Thymus (tissue), 11 donors: ENCODE data around the gene SOHLH2. TPM values are rescaled to one million over a fixed set of nuclear protein-coding genes. Genes with fewer than 3 reads are reported as not detected.

ENCODE experiments used
- DNase-seq, 9 donors: peaks; one replicate each; pipeline ENCODE4 v3.0.0-alpha.2; 2013; ENCODE audit warnings: low spot score in 9 of 9, low read depth in 6 of 9, missing footprints in 1 of 9
- H3K27ac ChIP-seq, 2 donors: one replicate each; pipeline ENCODE4 v1.5.1; 2013; ENCODE audit warnings: control low read depth in 1 of 2, low read depth in 1 of 2, low read length in 1 of 2, mild to moderate bottlenecking in 1 of 2, moderate library complexity in 1 of 2
- H3K27me3 ChIP-seq, 2 donors: one replicate each; pipeline ENCODE4 v1.5.1; 2013; ENCODE audit warnings: low read length in 1 of 2; ENCODE audit not compliant: control insufficient read depth in 2 of 2, insufficient read depth in 1 of 2
- H3K36me3 ChIP-seq, 2 donors: one replicate each; pipeline ENCODE4 v1.5.1; 2013; ENCODE audit warnings: low read length in 1 of 2, mild to moderate bottlenecking in 1 of 2, moderate library complexity in 1 of 2; ENCODE audit not compliant: control insufficient read depth in 2 of 2, insufficient read depth in 2 of 2
- H3K4me1 ChIP-seq, 2 donors: one replicate each; pipeline ENCODE4 v1.5.1; 2013; ENCODE audit warnings: low read length in 2 of 2; ENCODE audit not compliant: control insufficient read depth in 2 of 2, insufficient read depth in 2 of 2
- H3K4me3 ChIP-seq, 2 donors: one replicate each; pipeline ENCODE4 v1.5.1; 2013; ENCODE audit warnings: low read length in 2 of 2, control low read depth in 1 of 2, mild to moderate bottlenecking in 1 of 2
- H3K9me3 ChIP-seq, 2 donors: one replicate each; pipeline ENCODE4 v1.5.1; 2013; ENCODE audit warnings: low read length in 1 of 2, mild to moderate bottlenecking in 1 of 2; ENCODE audit not compliant: control insufficient read depth in 2 of 2, insufficient read depth in 1 of 2
- WGBS: extraction: QIAGEN DNeasy Blood & Tissue Kit; methylation state at CpG from one replicate; pipeline ENCODE4 v1.1.7; 2013; 5-methylcytosine and 5-hydroxymethylcytosine counted together
- polyA plus RNA-seq: library from polyadenylated mRNA; stranded (reverse); fragments of 200-250 nt; gene quantifications from one replicate; pipeline ENCODE4 v1.2.3, GENCODE V29; 2013
- total RNA-seq: library from RNA; stranded (reverse); fragments of 120-200 nt; gene quantifications from one replicate; pipeline ENCODE4 v1.2.4, GENCODE V29; 2013
- donor health status: healthy.

SOHLH2 gene
- total and polyA plus RNA-seq, 2 donors, result 0.41 to 0.47 TPM

DNA sequence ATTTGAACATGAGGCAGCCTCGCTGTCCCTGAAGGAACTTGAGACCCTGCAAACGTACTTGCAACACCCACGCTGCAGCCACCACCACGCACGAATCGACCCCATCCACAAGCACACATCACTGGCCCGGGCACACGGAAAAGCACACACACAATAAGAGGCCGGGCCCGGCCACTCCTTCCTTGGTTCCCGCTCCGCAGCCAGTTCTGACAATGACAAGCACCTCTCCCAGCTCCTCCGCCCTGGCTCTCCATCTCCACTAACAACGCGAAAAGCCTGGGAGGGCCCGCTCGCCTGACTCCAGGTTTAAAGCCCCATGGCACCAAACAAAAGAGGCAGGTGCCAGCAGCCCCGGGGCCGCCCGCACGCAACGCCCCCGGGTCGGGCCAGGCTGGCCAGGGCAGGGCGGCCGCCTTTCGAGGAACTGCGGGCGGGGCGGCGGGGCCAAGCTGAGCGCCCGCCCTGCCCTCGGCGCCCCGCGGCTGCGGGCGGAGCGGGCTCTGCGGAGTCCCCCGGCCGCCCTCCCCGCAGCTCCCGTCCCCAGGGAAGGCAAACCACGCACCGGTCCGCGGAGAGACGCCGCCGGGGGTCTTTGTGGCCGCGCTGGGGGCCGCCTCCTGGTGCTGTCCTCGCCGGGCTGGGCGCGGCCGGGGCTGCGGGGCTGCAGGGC lies 83.7 kb downstream of the SOHLH2 start:
- H3K4me3 ChIP-seq, result peak overlapping the region in 1 of 2 donors; percentile 9
- H3K27ac ChIP-seq, result no peak overlapping the region

GRCh38 chr13:36130193-36130551 lies 84.2 kb downstream of the SOHLH2 start:
- H3K9me3 ChIP-seq, result no peaks in the 10 kb centered on the region
- 16% methylated on average over 13 of the region's 13 CpGs for WGBS
- no peaks in the 10 kb centered on the region for H3K4me1 ChIP-seq
- no peaks in the 10 kb centered on the region for H3K36me3 ChIP-seq
- no peak overlapping the region for H3K27ac ChIP-seq
- DNase-seq, result no peak
- H3K4me3 ChIP-seq, result no peak overlapping the region
- H3K27me3 ChIP-seq, result peaks cover 28 to 32% of the 10 kb centered on the region in 2 donors

More for the DNA sequence above, 83.7 kb downstream of the SOHLH2 start:
- H3K36me3 ChIP-seq, result no peaks in the 10 kb centered on the region
- no peaks in the 10 kb centered on the region for H3K4me1 ChIP-seq
- H3K9me3 ChIP-seq, result no peaks in the 10 kb centered on the region
- WGBS, result 2% methylated on average over 61 of the region's 61 CpGs
- DNase-seq, result no peak
- H3K27me3 ChIP-seq, result peaks cover 28 to 32% of the 10 kb centered on the region in 2 donors

DNA sequence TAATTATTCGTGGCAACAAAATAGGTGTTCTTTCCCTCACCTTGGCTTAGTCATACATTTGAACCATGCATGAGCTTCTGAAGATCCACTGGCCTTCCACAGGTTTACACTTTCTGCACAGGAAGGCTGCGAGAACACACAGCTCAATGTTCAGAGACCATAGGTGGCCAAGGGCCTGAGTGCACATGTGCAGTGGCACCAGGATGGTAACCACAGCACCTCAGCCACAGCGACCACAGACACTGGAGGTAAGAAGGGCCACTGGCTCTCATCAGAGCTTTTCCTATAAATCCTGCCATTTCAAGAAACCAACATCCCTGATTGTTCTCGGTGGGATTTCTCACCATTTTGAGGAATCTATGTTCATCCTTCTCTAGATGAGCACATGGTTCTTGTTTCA lies 84.8 kb downstream of the SOHLH2 start:
- WGBS, result 84% methylated on average over 4 of the region's 4 CpGs

GRCh38 chr13:36126491-36126890 lies 87.9 kb downstream of the SOHLH2 start:
- no peak overlapping the region for H3K27ac ChIP-seq
- WGBS, result 94% methylated on average over 3 of the region's 3 CpGs

More for the DNA sequence above, 84.8 kb downstream of the SOHLH2 start:
- no peak for DNase-seq
- Histone ChIP-seq H3K36me3 (no peaks in the 10 kb centered on the region), H3K9me3 (no peaks in the 10 kb centered on the region), H3K4me3 (no peak overlapping the region), H3K4me1 (no peaks in the 10 kb centered on the region), H3K27ac (no peak overlapping the region), H3K27me3 (peaks cover 28 to 32% of the 10 kb centered on the region in 2 donors)

DNA sequence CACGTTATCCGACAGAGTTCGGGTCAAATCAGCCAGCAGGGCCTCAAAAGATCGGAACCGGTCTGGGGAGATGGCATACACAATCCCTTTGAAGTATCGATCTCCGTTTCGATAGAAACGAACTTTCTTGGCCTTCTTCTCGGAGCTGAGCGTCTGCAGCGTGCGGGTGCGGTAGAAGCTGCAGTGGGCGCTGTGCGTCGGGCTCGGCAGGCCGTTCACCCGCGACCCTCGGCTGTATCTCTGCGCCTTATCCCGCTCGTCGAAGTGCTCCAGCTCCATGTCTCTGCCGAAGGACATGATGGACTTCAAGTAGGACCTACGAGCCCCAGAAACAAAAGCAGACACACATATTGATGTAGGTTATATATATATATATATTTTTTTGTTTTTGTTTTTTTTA lies 88.5 kb downstream of the SOHLH2 start:
- 87% methylated on average over 28 of the region's 28 CpGs for WGBS
- peaks cover 18 to 20% of the 10 kb centered on the region in 2 donors for H3K27me3 ChIP-seq
- no peaks in the 10 kb centered on the region for H3K9me3 ChIP-seq
- no peak for DNase-seq
- H3K27ac ChIP-seq, result no peak overlapping the region
- no peaks in the 10 kb centered on the region for H3K4me1 ChIP-seq
- H3K36me3 ChIP-seq, result no peaks in the 10 kb centered on the region
- no peak overlapping the region for H3K4me3 ChIP-seq

More at GRCh38 chr13:36126491-36126890, 87.9 kb downstream of the SOHLH2 start:
- Histone ChIP-seq H3K4me3 (no peak overlapping the region), H3K36me3 (no peaks in the 10 kb centered on the region), H3K27me3 (peaks cover 24% of the 10 kb centered on the region in 2 donors), H3K4me1 (no peaks in the 10 kb centered on the region), H3K9me3 (no peaks in the 10 kb centered on the region)
- DNase-seq, result no peak

- Histone ChIP-seq H3K36me3 (no peaks in the 10 kb centered on the region), H3K9me3 (no peaks in the 10 kb centered on the region), H3K4me3 (no peak overlapping the region), H3K27me3 (peaks cover 3 to 6% of the 10 kb centered on the region in 2 donors), H3K27ac (no peak overlapping the region), H3K4me1 (no peaks in the 10 kb centered on the region)
- WGBS, result 88% methylated on average over 6 of the region's 6 CpGs
- no peak for DNase-seq
Observed at GRCh38 chr13:36124236-36124822, 90.0 kb downstream of the SOHLH2 start.

Other genes with a start within 250 kb of the SOHLH2 start
- 2.5 TPM for gene DCLK1, start 83.2 kb downstream of the SOHLH2 start, total RNA-seq
- gene DCLK1, start 83.2 kb downstream of the SOHLH2 start, polyA plus RNA-seq, result 2.9 TPM
- 0.66 TPM for gene CCDC169, start 83.3 kb upstream of the SOHLH2 start, total RNA-seq
- gene CCDC169, start 83.3 kb upstream of the SOHLH2 start, polyA plus RNA-seq, result 0.23 TPM
- gene SPART, start 131.8 kb upstream of the SOHLH2 start, total RNA-seq, result 35.8 TPM
- 35.8 TPM for gene SPART, start 131.8 kb upstream of the SOHLH2 start, polyA plus RNA-seq
- gene CCNA1, start 217.9 kb upstream of the SOHLH2 start, total RNA-seq, result 1.2 TPM
- gene CCNA1, start 217.9 kb upstream of the SOHLH2 start, polyA plus RNA-seq, result 3.4 TPM